SK-N-DZ (cell line): ENCODE results near the gene NDUFS8.

Experiments used
- DNase-seq: peaks from one replicate; pipeline ENCODE4 v3.0.0-alpha.2; 2015; ENCODE audit warnings: low spot score

NDUFS8 gene

GRCh38 chr11:68048681-68049508 lies 18.4 kb downstream of the NDUFS8 start:
- DNase-seq: no peak

GRCh38 chr11:68049509-68050370 lies 19.3 kb downstream of the NDUFS8 start:
- DNase-seq: no peak

- DNase-seq: no peak
These were observed 19.9 kb downstream of the NDUFS8 start for GRCh38 chr11:68050371-68050841.

- no peak for DNase-seq
These were observed 21.0 kb downstream of the NDUFS8 start for GRCh38 chr11:68051191-68052136.

- DNase-seq: no peak
These were observed 21.8 kb downstream of the NDUFS8 start for GRCh38 chr11:68052137-68052873.

- no peak for DNase-seq
These were observed 22.6 kb downstream of the NDUFS8 start for GRCh38 chr11:68053117-68053516.

GRCh38 chr11:68053981-68054812 lies 23.7 kb downstream of the NDUFS8 start:
- no peak for DNase-seq

GRCh38 chr11:68056317-68057285 lies 26.1 kb downstream of the NDUFS8 start:
- DNase-seq: no peak

- DNase-seq: no peak
These were observed 27.3 kb downstream of the NDUFS8 start for GRCh38 chr11:68057807-68058206.

- no peak for DNase-seq
These were observed 31.0 kb downstream of the NDUFS8 start for GRCh38 chr11:68061508-68061907.

- DNase-seq: no peak
These were observed 34.4 kb downstream of the NDUFS8 start for GRCh38 chr11:68064926-68065325.

GRCh38 chr11:68065841-68066240 lies 35.4 kb downstream of the NDUFS8 start:
- DNase-seq: no peak

- no peak for DNase-seq
These were observed 36.3 kb downstream of the NDUFS8 start for GRCh38 chr11:68066742-68067141.

- no peak for DNase-seq
These were observed 37.5 kb downstream of the NDUFS8 start for GRCh38 chr11:68067991-68068390.

- DNase-seq: no peak
These were observed 41.0 kb downstream of the NDUFS8 start for GRCh38 chr11:68071281-68072048.

GRCh38 chr11:68074584-68075352 lies 44.3 kb downstream of the NDUFS8 start:
- DNase-seq: no peak
